ENCODE measurements around the gene PNRC2.

The PNRC2 gene

GRCh38 chr1:23966973-23967493 lies 7.4 kb downstream of the PNRC2 start:
- no peak overlapping the region for H3K27ac ChIP-seq (ENCODE audit: extremely low read depth, low read depth, low read length)
- no peak for TF ChIP-seq YY2 (tag by site-specific recombination; IDR thresholded peaks at IDR 0.05)
- no peaks in the 10 kb centered on the region for H3K9me3 ChIP-seq (ENCODE audit: control insufficient read depth, insufficient read depth, low read depth, low read length)
- CTCF ChIA-PET, result interaction anchor here (0.7 to 2.0 kb wide), 3 partner anchors 14 to 343 kb away, joined by 3 to 4 read pairs (median 3); partner anchors contain the start of gene MYOM3
- H3K4me1 ChIP-seq (ENCODE audit: control insufficient read depth, insufficient read depth, low read length), result no peaks in the 10 kb centered on the region
- H3K4me3 ChIP-seq (ENCODE audit: low read depth, low read length), result no peak overlapping the region
- POLR2A ChIA-PET, result interaction anchor here (1.6 kb wide), 1 partner anchor 37 kb away, joined by 3 read pairs; no protein-coding TSS in a partner anchor
- H3K36me3 ChIP-seq (ENCODE audit: control insufficient read depth in 2 of 2, insufficient read depth in 1 of 2, low read length in 2 of 2), result peaks cover 9 to 90% of the 10 kb centered on the region in 2 experiments

- Histone ChIP-seq H3K4me1 (ENCODE audit: control insufficient read depth, insufficient read depth, low read length) (no peaks in the 10 kb centered on the region), H3K36me3 (ENCODE audit: control insufficient read depth in 2 of 2, insufficient read depth in 1 of 2, low read length in 2 of 2) (peaks cover 12 to 95% of the 10 kb centered on the region in 2 experiments), H3K4me3 (ENCODE audit: low read depth, low read length) (no peak overlapping the region), H3K27ac (ENCODE audit: extremely low read depth, low read depth, low read length) (no peak overlapping the region), H3K9me3 (ENCODE audit: control insufficient read depth, insufficient read depth, low read depth, low read length) (no peaks in the 10 kb centered on the region)
- CTCF ChIA-PET, result interaction anchor here (0.7 to 2.0 kb wide), 4 partner anchors 13 to 342 kb away, joined by 3 to 4 read pairs (median 4); partner anchors contain the start of gene MYOM3
- POLR2A ChIA-PET, result no interaction called here
- no peak for TF ChIP-seq WT1 (tag by site-specific recombination; IDR thresholded peaks at IDR 0.05)
- TF ChIP-seq YY1 (tag by site-specific recombination; IDR thresholded peaks at IDR 0.05), result no peak
- TF ChIP-seq ZNF571 (tag by site-specific recombination; IDR thresholded peaks at IDR 0.05), result no peak
- TF ChIP-seq ZNF529 (tag by site-specific recombination; IDR thresholded peaks at IDR 0.05; ENCODE audit: insufficient replicate concordance), result no peak
- no peak for TF ChIP-seq ZNF792 (tag by site-specific recombination; IDR thresholded peaks at IDR 0.05)
- TF ChIP-seq REST (tag by site-specific recombination; IDR thresholded peaks at IDR 0.05), result no peak
- TF ChIP-seq KLF1 (tag by site-specific recombination; IDR thresholded peaks at IDR 0.05), result no peak
- TF ChIP-seq SCRT2 (tag by site-specific recombination; IDR thresholded peaks at IDR 0.05), result no peak
- TF ChIP-seq ZNF501 (tag by site-specific recombination; IDR thresholded peaks at IDR 0.05), result no peak
- TF ChIP-seq ZNF398 (tag by site-specific recombination; IDR thresholded peaks at IDR 0.05), result no peak
- TF ChIP-seq ZBTB8A (tag by site-specific recombination; IDR thresholded peaks at IDR 0.05), result no peak
- no peak for TF ChIP-seq HOXD13 (CRISPR knock-in tag; IDR thresholded peaks at IDR 0.05; ENCODE audit: borderline replicate concordance)
- TF ChIP-seq ZNF394 (tag by site-specific recombination; IDR thresholded peaks at IDR 0.05; ENCODE audit: borderline replicate concordance), result no peak
- TF ChIP-seq GLIS2 (tag by site-specific recombination; IDR thresholded peaks at IDR 0.05), result no peak
- TF ChIP-seq ZBTB48 (tag by site-specific recombination; IDR thresholded peaks at IDR 0.05), result no peak
- no peak for TF ChIP-seq ZNF654 (tag by site-specific recombination; IDR thresholded peaks at IDR 0.05; ENCODE audit: low read depth)
- no peak for TF ChIP-seq ZNF629 (tag by site-specific recombination; IDR thresholded peaks at IDR 0.05)
Observed at GRCh38 chr1:23967871-23968270, 8.2 kb downstream of the PNRC2 start.
